ENCODE data around the gene NR4A1.

DNA sequence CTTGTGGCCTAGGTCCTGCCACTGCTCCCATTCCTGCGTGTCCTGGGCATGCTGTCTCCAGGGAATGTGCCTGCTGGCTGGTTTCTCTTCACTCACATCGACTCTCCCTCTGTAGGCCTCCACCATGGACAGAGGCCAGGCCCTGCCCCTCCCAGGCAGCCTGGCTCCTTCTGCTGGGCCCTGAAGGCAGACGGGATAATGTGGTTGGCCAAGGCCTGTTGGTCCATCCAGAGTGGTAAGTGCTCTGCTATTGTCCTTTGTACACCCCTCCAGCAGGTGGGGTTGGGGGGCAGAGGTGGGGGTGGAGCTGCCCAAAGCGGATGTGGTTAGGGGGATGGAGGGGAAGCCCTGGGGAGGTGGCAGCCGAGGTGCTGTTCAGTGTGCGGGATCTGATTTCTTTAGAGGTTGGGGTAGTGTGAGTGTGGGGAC, 9.5 kb upstream of the NR4A1 start:
- TF ChIP-seq FOXM1 (IDR thresholded peaks at IDR 0.05; ENCODE audit: borderline replicate concordance, low read depth) (no peak), TCF12 (IDR thresholded peaks at IDR 0.05; ENCODE audit: low read depth) (no peak), TAF1 (IDR thresholded peaks at IDR 0.05; ENCODE audit: low read depth) (no peak), RAD21 (IDR thresholded peaks at IDR 0.05; ENCODE audit: low read depth) (no peak), USF1 (IDR thresholded peaks at IDR 0.05) (no peak), EP300 (IDR thresholded peaks at IDR 0.05; ENCODE audit: borderline replicate concordance) (no peak), MAX (IDR thresholded peaks at IDR 0.05) (no peak), EGR1 (IDR thresholded peaks at IDR 0.05) (no peak), CREB1 (IDR thresholded peaks at IDR 0.05; ENCODE audit: low read depth) (no peak), TEAD4 (IDR thresholded peaks at IDR 0.05) (no peak), YY1 (IDR thresholded peaks at IDR 0.05; ENCODE audit: low read depth) (no peak), CEBPB (IDR thresholded peaks at IDR 0.05) (no peak), NFIC (IDR thresholded peaks at IDR 0.05) (no peak)
- TF ChIP-seq, protein P1, sequence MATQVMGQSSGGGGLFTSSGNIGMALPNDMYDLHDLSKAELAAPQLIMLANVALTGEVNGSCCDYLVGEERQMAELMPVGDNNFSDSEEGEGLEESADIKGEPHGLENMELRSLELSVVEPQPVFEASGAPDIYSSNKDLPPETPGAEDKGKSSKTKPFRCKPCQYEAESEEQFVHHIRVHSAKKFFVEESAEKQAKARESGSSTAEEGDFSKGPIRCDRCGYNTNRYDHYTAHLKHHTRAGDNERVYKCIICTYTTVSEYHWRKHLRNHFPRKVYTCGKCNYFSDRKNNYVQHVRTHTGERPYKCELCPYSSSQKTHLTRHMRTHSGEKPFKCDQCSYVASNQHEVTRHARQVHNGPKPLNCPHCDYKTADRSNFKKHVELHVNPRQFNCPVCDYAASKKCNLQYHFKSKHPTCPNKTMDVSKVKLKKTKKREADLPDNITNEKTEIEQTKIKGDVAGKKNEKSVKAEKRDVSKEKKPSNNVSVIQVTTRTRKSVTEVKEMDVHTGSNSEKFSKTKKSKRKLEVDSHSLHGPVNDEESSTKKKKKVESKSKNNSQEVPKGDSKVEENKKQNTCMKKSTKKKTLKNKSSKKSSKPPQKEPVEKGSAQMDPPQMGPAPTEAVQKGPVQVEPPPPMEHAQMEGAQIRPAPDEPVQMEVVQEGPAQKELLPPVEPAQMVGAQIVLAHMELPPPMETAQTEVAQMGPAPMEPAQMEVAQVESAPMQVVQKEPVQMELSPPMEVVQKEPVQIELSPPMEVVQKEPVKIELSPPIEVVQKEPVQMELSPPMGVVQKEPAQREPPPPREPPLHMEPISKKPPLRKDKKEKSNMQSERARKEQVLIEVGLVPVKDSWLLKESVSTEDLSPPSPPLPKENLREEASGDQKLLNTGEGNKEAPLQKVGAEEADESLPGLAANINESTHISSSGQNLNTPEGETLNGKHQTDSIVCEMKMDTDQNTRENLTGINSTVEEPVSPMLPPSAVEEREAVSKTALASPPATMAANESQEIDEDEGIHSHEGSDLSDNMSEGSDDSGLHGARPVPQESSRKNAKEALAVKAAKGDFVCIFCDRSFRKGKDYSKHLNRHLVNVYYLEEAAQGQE (IDR thresholded peaks at IDR 0.05; ENCODE audit: low read depth): peak; percentile 87
